NCI-H1105 treated with DMSO at 0.1 percent for 48 hours (cell line): ENCODE data around the gene MCFD2.

ENCODE experiments used
- DNase-seq: peaks from one replicate; lab custom pipeline; 2025; lab: John Stamatoyannopoulos, UW

The MCFD2 gene

DNA sequence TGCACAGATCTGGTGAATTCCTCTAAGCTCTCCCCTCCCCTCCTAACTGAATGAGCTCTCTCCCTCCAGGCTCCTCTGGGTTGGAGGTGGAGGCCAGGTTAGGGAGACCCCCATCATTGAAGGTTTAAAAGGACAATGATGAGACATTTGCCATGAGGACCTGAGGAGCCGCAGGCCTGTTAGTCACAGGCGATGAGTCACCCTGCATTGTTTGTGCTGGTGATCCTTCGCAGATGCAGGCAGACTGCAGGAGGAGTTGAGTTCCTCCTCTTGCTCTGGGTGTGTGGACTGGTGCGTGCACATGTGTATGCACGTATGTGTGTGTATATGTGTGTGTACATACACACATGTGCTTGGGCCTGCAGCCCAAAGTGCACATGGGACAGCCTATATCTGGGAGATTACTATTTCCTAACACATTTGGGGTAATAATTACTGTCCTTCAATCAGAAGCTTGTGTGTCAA lies 42.0 kb downstream of the MCFD2 start:
- no peak for DNase-seq

DNA sequence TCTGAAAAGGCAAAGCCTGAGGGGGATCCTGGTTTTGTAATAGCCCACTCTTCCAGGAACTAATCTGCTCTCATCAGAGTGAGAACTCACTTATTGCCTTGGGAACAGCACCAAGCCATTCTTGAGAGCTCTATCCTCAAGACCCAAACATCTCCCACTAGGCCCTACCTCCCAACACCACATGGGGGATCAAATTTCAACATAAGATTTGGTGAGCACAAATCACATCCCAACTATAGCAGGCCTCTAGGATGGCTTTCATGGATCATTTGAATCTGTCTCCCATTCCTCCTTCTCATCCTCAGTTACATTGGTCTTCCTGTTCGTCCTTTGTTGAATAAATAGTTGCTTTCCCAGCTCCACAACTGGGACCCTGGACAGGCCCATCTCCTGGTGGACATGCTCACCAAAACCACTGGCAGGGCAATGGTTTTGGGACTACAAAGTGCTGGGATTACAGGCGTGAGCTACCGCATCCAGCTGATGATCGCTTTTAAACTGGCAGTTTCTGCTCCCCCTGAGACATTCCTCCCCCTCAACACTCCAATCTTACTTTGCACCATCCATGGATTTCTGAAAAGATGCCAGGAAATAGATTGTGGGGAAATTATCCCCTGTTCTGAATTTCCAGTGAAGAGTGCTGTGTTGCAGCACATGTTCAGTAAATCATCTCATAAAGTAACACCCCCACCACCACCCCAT lies 42.6 kb downstream of the MCFD2 start:
- no peak for DNase-seq

DNA sequence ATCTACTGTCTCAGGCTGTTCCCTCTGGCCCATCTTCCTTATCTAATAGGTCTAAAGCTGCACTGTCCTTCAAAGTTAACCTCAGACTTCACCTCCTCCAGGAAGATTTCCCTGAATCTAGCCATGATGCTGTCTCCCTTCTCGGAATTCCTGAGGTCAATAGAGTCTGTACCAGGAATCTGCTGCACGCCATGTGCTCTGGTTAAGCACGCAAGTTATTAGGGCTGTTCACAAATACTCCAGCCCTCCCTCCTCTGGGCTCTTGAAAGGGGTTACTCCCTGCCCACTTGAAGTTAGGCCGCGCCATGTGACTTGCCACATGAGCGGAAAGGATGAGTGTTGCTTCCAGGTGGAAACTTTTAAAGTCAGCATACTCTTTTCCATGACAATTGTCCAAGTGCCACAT lies 43.6 kb downstream of the MCFD2 start:
- no peak for DNase-seq

DNA sequence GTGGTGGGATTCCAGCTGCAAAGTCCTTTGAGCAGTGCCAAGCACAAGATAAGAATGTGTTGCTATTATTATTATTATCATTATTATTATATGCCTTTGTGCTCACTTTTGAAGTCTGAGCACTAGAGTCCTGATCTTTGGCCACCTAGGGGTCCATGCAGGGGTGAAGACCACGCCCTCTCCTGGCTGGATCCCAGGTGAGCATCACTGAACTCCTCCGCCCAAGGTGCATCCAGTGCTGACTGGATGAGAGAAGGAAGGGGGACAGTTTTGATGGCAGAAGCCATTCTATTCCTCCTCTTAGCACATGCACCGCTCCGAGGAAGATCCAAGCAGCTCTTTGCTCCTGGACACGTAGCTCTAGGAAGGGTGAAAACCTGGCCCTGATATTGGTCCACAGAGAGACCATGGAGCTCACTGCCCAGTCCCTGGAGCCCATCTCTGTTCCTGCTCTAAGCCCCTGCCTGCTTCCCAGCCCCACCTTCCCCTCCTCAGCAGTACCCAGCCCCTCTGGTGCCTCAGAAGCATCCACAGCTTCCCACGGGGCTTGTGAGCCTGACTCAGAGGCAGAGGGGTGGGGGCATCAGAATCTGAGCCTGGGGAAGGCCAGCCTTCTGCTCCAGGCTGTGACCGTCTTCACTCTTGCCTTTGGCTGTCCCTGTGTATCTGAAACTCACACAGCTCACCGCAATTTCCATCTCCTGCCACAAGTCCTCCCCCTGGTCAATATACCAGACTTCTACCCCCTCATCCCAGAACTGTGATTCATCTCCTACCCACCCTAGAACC lies 45.4 kb downstream of the MCFD2 start:
- no peak for DNase-seq

DNA sequence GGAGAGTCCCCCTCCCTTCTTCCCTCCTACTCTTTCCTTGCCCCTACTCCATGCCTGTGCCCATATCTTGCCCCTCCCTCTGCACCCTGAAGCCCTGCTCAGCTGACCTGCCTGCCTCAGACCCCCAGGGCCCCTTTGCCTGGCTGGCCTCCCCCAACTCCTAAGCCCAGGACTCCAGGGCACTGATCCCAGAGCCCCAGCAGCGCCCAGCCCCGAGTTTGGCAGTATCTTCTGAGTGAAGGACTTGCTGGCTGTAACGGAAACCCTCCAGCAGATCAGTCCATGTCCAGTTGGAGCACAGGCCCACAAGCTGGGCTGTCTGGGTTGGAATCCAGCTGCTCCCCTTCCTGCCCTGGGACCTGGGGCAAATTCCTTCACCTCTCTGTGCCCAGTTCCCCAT lies 46.0 kb downstream of the MCFD2 start:
- no peak for DNase-seq

DNA sequence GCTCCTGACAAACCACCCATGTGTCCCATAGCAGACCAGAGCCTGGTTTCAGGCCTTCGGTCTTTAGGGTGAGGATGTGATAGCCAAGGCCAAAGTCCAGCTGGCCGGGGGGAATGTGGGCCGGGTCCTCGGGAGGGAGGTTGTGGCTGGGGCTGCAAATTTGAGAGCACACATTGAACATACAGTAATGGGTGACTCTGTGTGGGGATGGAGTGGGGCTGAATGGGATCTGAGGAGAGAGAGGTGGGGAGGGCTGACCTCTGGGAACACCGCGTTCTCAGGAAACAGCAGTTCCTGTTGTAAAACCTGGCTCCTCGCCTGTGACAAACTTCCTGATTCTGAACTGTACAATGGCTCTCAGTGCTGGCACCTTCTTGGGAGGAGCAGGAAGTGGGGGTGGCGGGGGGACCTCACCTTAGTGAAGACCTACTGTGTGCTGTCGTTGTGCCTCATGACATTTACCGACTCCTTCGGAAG lies 48.8 kb downstream of the MCFD2 start:
- DNase-seq: no peak

DNA sequence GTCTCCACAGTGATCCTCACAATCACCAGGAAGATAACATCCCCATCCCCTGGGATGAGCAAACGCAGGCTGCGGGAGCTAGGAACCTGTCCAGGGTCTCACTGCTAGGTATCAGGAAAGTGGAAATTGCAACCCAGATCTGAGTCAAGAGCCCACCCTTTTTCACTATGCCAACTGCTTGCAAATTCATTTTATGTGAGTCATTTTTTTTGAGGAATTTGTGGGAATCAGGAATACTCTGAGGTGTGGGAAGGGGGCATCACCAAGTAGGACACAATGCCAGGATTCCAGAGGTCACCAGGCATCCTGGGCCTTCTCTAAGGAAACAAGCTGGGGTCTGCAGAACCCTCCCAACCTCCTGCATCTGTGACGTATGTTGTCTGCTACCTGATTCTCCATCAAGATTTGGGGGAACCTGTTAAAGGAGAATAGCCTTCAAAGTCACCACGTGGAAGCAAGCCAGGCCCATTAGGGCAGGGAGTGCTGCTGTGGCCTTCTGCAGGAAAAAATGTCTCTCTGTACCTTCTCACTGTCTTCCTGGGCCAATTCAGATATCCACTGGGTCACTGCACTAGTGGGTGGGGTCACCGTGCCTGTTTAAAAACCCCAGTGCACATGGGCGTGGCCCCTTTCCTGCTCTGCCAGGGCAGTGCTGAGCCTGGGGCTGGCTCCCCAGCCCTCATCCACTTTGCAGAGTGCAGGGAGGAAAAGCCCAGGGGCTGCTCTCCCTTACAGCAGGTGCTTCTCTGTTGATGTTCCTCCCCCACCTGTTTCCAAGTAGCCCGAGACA lies 50.2 kb downstream of the MCFD2 start:
- no peak for DNase-seq

DNA sequence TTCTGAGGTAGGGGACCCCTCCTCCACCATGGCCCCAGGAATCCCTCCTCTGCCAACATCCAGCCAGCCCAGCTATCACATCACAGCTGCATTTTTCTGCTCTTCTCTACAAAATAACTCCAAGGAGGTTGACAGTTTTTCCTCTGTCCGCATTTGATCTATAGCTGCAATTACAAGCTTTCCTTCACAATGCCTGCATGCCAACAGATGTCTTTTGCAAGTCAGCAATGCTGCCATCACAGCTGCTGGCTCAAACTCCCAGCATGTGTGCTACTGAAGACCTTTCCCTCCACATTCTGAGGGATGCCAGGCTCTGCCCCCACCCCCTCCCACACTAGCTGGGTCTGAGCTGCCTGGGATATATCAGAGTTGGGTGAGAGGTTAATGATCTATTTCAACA lies 51.7 kb downstream of the MCFD2 start:
- DNase-seq: no peak

DNA sequence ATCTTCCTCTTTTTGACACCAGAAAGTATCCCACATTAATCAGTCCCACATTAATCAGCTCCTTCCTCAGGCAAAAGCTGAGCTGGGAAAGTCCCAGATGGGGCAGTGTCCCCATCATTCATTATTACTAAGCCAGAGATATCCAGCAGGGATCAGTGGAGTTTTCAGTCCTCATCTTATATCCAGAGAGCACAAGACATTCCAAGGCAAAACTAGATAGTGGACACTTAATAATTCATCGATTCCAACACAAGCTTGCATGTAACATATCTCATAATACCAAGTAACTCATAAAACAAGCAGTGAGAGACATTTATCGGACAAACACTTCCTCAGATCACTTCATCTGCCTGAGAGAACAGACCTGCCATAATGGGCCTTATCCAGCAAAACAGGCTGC lies 53.1 kb downstream of the MCFD2 start:
- no peak for DNase-seq

DNA sequence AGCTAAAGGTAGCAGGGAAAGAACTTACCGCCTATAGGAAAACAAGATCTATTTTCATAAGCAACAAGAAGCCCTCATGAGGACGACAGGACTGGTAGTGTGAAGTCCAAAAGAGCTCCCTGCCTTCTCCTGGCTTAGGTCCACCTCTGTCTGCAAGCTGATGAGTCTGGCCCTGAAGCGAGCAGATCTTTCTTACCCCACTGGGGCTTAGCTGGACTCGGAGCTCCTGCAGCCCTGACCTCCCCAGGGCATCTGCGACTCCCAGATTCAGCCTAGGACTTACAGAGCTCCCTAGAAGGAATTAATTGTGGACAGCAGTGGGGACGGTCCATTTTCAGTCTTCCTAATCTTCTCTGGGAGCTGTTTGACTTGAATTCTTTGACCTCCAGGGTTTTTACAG lies 53.7 kb downstream of the MCFD2 start:
- DNase-seq: no peak

DNA sequence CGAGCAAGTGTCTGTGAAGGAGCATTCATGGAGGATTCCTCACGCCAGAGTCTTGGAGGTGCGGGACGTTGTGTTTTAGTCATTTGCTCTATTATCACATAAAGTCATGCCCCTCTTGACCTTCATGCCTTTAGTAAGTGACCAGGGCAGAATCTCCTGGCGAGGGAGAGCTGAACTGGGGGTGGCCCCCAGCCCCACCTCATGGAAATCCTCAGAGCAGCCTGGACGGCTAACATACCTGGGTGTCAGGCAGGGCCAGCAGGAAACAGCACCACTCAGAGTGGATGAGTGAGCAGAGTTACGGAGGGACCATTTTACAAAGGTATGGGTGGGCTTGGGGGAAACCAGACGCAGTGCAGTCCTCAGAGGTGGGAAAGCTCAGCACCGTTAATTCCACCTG lies 56.1 kb downstream of the MCFD2 start:
- no peak for DNase-seq

DNA sequence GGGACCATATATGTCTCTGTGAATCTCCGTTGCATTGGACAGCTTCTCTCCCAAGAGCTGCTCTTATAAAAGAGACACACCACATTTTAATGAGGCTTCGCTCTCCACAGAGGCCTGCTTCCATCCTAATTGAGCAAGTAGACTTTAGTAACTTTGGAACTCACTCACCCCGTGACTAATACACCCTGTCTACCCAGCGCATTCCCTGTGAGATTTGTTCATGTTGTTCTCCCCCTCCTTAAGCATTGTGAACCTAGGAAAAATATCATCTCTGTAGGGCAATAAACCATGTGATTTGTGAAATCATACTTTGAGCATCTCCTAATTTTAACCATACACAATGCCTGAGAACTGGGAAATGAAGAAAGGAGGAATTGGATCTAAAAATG lies 56.9 kb downstream of the MCFD2 start:
- no peak for DNase-seq

DNA sequence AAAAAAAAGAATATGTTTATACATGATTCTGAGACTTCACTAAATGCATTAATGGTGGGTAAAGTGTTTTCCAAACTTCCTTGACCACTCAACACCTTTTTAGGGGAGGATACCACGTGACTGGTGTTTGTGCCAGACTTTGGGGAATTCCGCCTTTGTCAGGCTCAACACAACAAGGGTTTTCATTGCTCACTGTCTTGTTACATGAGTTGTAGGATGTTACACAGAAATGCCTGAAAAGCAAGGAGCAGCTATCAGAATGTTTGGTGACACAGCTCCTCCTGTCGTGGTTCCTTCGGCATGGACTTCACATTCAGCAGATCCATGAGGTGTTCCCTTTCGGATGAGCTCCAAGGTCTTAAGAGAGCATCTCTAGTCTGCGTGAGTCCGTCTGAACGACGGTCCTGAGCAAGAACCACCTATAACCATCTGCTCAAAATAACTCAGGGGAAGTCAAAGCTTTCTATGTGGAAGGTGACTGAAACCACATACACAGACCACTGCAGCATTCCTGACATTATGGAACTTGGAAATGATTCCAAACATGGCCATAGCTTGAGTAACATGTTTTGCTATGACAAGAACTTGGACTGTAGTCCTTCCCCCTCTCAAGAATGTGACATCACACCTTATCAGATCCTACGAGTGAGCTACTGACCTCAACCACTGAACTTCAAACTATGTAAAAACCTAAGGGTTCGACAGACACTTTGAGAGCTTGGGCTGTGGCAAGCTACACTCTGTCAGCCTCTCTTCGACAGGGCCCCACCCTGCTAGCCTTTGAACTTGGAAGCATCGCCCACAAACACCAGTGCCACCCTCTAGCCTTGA lies 57.5 kb downstream of the MCFD2 start:
- no peak for DNase-seq

DNA sequence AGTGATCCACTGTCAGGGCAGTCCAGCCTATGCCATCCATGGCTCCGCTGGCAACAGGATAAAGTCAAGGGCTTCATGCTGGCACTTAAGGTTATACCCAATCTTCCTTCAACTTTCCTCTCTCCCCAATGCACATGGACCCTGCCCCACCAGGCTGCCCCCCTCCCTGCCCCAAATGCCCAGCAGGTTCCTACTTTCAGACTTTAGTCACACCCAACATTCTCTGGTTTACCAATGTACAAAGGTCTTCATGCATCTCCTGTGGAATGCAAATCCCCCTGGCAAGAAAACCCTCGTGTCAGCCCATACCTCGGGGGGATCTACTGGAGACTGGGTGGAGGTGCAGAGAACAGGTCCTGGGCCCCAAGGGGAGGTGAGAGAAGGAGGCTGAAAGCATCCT lies 59.3 kb downstream of the MCFD2 start:
- no peak for DNase-seq

DNA sequence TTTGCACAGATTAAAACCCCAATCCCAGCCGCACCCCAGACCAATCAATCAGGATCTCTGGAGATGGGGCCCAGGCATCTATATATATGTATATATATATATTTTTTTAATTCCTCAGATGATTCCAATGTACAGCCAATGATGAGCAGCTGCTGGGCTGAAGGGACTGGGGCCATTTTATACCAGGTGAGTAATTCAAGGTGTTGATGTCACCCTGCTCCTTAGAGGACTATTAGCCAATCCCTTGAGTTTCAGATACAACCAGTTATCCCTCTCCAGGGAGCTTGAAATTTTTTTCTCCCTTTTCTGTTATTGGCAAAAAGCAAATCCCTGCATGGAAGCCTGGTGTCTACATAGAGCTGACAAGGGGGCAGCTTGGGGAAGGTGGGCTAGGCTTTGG lies 59.8 kb downstream of the MCFD2 start:
- DNase-seq: no peak

DNA sequence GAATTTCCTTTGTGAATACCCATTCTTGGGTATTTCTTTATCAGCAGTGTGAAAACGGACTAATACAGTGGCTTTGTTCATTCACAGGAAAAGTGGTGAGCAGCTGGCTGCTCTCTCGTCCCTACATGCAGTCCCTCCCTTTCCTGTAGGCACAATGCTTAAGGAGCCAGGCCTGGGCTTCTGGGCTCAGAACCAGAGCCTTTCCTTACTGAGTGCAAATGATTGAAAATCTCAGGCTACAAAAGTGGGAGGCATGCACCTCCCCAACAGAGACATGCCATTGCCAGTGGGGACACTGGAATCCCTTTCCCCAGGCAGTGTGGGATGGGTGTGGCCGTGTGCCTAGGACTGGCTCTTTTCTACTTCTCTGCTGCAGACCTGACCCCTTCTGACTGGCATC lies 61.3 kb downstream of the MCFD2 start:
- DNase-seq: no peak

DNA sequence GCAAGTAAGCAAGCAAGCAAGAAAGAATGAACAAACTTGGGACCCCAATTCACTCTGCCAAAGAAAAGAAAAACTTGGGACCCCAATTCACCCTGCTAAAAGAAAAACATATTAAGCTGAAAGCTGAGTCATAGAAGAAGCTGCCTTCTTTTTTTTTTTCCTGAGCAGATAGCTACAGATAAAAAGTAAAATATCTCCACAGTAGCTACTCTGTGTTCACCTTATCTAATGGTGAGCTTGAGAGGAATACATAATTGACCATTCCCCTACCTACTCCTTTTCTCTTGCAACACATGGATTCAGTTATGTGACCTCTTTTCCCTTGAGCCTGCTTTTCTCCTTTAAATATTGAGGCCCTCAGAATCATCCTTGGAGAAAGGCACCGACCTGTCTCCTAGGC lies 63.0 kb downstream of the MCFD2 start:
- no peak for DNase-seq

DNA sequence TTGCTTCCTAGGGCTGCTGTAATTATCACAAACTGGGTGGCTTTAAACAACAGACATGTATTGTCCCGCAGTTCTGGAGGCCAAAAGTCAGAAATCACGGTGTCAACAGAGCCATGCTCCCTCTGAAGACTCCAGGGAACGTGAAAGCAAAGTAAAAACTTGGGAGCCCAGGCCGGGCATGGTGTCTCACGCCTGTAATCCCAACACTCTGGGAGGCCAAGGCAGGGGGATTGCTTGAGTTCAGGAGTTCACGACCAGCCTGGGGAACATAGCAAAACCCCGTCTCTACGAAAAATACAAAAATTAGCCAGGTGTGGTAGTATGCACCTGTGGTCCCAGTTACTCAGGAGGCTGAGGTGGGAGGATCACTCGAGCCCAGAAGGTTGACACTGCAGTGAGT lies 63.5 kb downstream of the MCFD2 start:
- DNase-seq: no peak
